DOHH2 (cell line): ENCODE measurements around the gene MMP2.

ENCODE experiments used
- H3F3A ChIP-seq: fragments of 200-600 bp; sonication (generic), shearing (Covaris generic); 2 replicates; pipeline ENCODE4 v1.6.0; 2016; ENCODE audit warnings: antibody characterized with exemption, mild to moderate bottlenecking; ENCODE audit not compliant: control insufficient read depth, insufficient read depth
- H3K27ac ChIP-seq: fragments of 200-600 bp; sonication (generic); 2 replicates; pipeline ENCODE4 v1.5.1; 2014; ENCODE audit warnings: low read depth, mild to moderate bottlenecking, low read length, moderate library complexity
- H3K27me3 ChIP-seq: fragments of 200-600 bp; sonication (generic); 2 replicates; pipeline ENCODE4 v1.6.1; 2014; ENCODE audit warnings: mild to moderate bottlenecking, low read length, mixed read lengths; ENCODE audit not compliant: control insufficient read depth
- H3K36me3 ChIP-seq: fragments of 200-600 bp; sonication (generic); 2 replicates; pipeline ENCODE4 v1.6.1; 2014; ENCODE audit warnings: mild to moderate bottlenecking, low read length, moderate library complexity, mixed read lengths; ENCODE audit not compliant: control insufficient read depth
- H3K4me1 ChIP-seq: fragments of 200-600 bp; sonication (generic); 2 replicates; pipeline ENCODE4 v1.6.1; 2014; ENCODE audit warnings: mild to moderate bottlenecking, low read length, mixed read lengths; ENCODE audit not compliant: control insufficient read depth
- H3K4me2 ChIP-seq: fragments of 200-600 bp; sonication (generic); 2 replicates; pipeline ENCODE4 v1.6.0; 2014; ENCODE audit warnings: mild to moderate bottlenecking, low read length, moderate library complexity
- H3K4me3 ChIP-seq: fragments of 200-600 bp; sonication (generic); 2 replicates; pipeline ENCODE4 v1.5.1; 2014; ENCODE audit warnings: mild to moderate bottlenecking, low read length, mixed read lengths
- H3K79me2 ChIP-seq: fragments of 200-600 bp; sonication (generic); 2 replicates; pipeline ENCODE4 v1.6.1; 2014; ENCODE audit warnings: mild to moderate bottlenecking, low read length, mixed read lengths; ENCODE audit not compliant: control insufficient read depth
- H3K9me2 ChIP-seq: fragments of 200-600 bp; sonication (generic); replicated peaks from 2 replicates; pipeline ENCODE4 v1.6.1; 2014; ENCODE audit warnings: mild to moderate bottlenecking, low read length, mixed read lengths; ENCODE audit not compliant: control insufficient read depth
- H3K9me3 ChIP-seq: fragments of 200-600 bp; sonication (generic); 2 replicates; pipeline ENCODE4 v1.6.1; 2014; ENCODE audit warnings: antibody characterized with exemption, low read length, mixed read lengths; ENCODE audit not compliant: control insufficient read depth, insufficient read depth
- H4K20me1 ChIP-seq: fragments of 200-600 bp; sonication (generic); 2 replicates; pipeline ENCODE4 v1.6.0; 2014; ENCODE audit warnings: low read depth, mild to moderate bottlenecking, antibody characterized with exemption, low read length, moderate library complexity; ENCODE audit not compliant: control insufficient read depth, insufficient read depth
- CTCF ChIP-seq: fragments of 200-600 bp; sonication (generic); IDR thresholded peaks from one replicate; pipeline ENCODE4 v1.5.1; 2014; ENCODE audit warnings: antibody characterized with exemption, mild to moderate bottlenecking, low read depth, low read length; ENCODE audit not compliant: poor library complexity, severe bottlenecking
- EZH2phosphoT487 ChIP-seq: fragments of 200-600 bp; sonication (generic); IDR thresholded peaks from 2 replicates; pipeline ENCODE4 v1.6.1; 2017; ENCODE audit warnings: borderline replicate concordance, mild to moderate bottlenecking, antibody characterized with exemption, low read length, moderate library complexity, mixed read lengths

MMP2 gene

GRCh38 chr16:55515111-55515510 is 36.1 kb downstream of the MMP2 start:
- Histone ChIP-seq H3K4me1 (no peaks in the 10 kb centered on the region), H3K9me2 (no peaks in the 10 kb centered on the region), H3K27me3 (no peaks in the 10 kb centered on the region), H3K36me3 (no peaks in the 10 kb centered on the region), H4K20me1 (no peaks in the 10 kb centered on the region), H3K27ac (no peak overlapping the region), H3F3A (no peaks in the 10 kb centered on the region), H3K4me3 (no peak overlapping the region), H3K79me2 (no peaks in the 10 kb centered on the region), H3K4me2 (no peak overlapping the region), H3K9me3 (no peaks in the 10 kb centered on the region)
- TF ChIP-seq EZH2phosphoT487 (no peak), CTCF (no peak)

GRCh38 chr16:55521792-55522191 is 42.8 kb downstream of the MMP2 start:
- H3K27ac ChIP-seq, result no peak overlapping the region
- H3K9me2 ChIP-seq, result no peaks in the 10 kb centered on the region
- H3K4me2 ChIP-seq, result no peak overlapping the region
- H3K79me2 ChIP-seq, result no peaks in the 10 kb centered on the region
- no peaks in the 10 kb centered on the region for H3F3A ChIP-seq
- no peaks in the 10 kb centered on the region for H4K20me1 ChIP-seq
- no peaks in the 10 kb centered on the region for H3K4me1 ChIP-seq
- H3K36me3 ChIP-seq, result no peaks in the 10 kb centered on the region
- no peaks in the 10 kb centered on the region for H3K27me3 ChIP-seq
- H3K4me3 ChIP-seq, result no peak overlapping the region
- no peaks in the 10 kb centered on the region for H3K9me3 ChIP-seq
- TF ChIP-seq CTCF (no peak), EZH2phosphoT487 (no peak)

- Histone ChIP-seq H3K4me2 (no peak overlapping the region), H3K9me3 (no peaks in the 10 kb centered on the region), H3K4me1 (no peaks in the 10 kb centered on the region), H3K27ac (no peak overlapping the region), H4K20me1 (no peaks in the 10 kb centered on the region), H3K4me3 (no peak overlapping the region), H3F3A (no peaks in the 10 kb centered on the region), H3K79me2 (no peaks in the 10 kb centered on the region), H3K36me3 (no peaks in the 10 kb centered on the region), H3K9me2 (no peaks in the 10 kb centered on the region), H3K27me3 (no peaks in the 10 kb centered on the region)
- no peak for TF ChIP-seq CTCF
- TF ChIP-seq EZH2phosphoT487, result no peak
Measured at GRCh38 chr16:55526441-55526840, 47.4 kb downstream of the MMP2 start.

GRCh38 chr16:55527885-55528284 is 48.9 kb downstream of the MMP2 start:
- H3K36me3 ChIP-seq, result no peaks in the 10 kb centered on the region
- H3K79me2 ChIP-seq, result no peaks in the 10 kb centered on the region
- H4K20me1 ChIP-seq, result no peaks in the 10 kb centered on the region
- H3K9me3 ChIP-seq, result no peaks in the 10 kb centered on the region
- H3K4me3 ChIP-seq, result no peak overlapping the region
- TF ChIP-seq CTCF (no peak), EZH2phosphoT487 (no peak)
- no peak overlapping the region for H3K27ac ChIP-seq
- no peaks in the 10 kb centered on the region for H3K27me3 ChIP-seq
- H3K4me2 ChIP-seq, result no peak overlapping the region
- H3F3A ChIP-seq, result no peaks in the 10 kb centered on the region
- H3K9me2 ChIP-seq, result no peaks in the 10 kb centered on the region
- H3K4me1 ChIP-seq, result no peaks in the 10 kb centered on the region
